CD4-positive, alpha-beta memory T cell (primary cell): ENCODE results near the gene FNDC3B. TPM values are rescaled to one million over a fixed set of nuclear protein-coding genes. Genes with fewer than 3 reads are reported as not detected.

ENCODE experiments used
- CTCF ChIA-PET: fragments of 350-600 bp; sonication (Branson Sonifier 250); formaldehyde crosslinking; loops from one replicate; lab custom pipeline; 2021; ENCODE audit warnings: inconsistent platforms; ENCODE audit not compliant: partially characterized antibody; lab: Charles Lee
- POLR2A ChIA-PET: fragments of 350-600 bp; sonication (Branson Sonifier 250); formaldehyde crosslinking; loops from one replicate; lab custom pipeline; 2021; ENCODE audit not compliant: partially characterized antibody; lab: Charles Lee
- DNase-seq, 5 donors: peaks; one replicate each; pipeline versions ENCODE4 v3.0.0 to v3.0.0-alpha.2; 2020 to 2022; ENCODE audit warnings: mixed read lengths in 1 of 5
- H3K27ac ChIP-seq: one replicate; pipeline ENCODE4 v1.7.0; 2013; ENCODE audit warnings: low read depth, low read length
- H3K27me3 ChIP-seq: 2 replicates; pipeline ENCODE4 v1.7.0; 2013; ENCODE audit warnings: mild to moderate bottlenecking, low read length, moderate library complexity; ENCODE audit not compliant: insufficient read depth
- H3K36me3 ChIP-seq: 2 replicates; pipeline ENCODE4 v1.7.0; 2013; ENCODE audit warnings: mild to moderate bottlenecking, low read length, moderate library complexity; ENCODE audit not compliant: insufficient read depth
- H3K4me1 ChIP-seq: 2 replicates; pipeline ENCODE4 v1.7.0; 2013; ENCODE audit warnings: mild to moderate bottlenecking, low read length, moderate library complexity; ENCODE audit not compliant: insufficient read depth
- H3K4me3 ChIP-seq, 2 donors: one replicate each; pipeline ENCODE4 v1.7.0; 2013; ENCODE audit warnings: low read length in 2 of 2, mild to moderate bottlenecking in 1 of 2
- H3K9me3 ChIP-seq, 2 donors: one replicate each; pipeline ENCODE4 v1.7.0; 2013; ENCODE audit warnings: low read length in 2 of 2, control low read depth in 1 of 2; ENCODE audit not compliant: control insufficient read depth in 1 of 2
- H3K27ac Mint-ChIP-seq, 7 donors: one replicate each; pipeline ENCODE4 v1.8.0; 2020 to 2021; ENCODE audit warnings: mixed read lengths in 7 of 7, mild to moderate bottlenecking in 6 of 7, inconsistent platforms in 3 of 7, moderate library complexity in 3 of 7
- H3K27me3 Mint-ChIP-seq, 2 donors: one replicate each; pipeline ENCODE4 v1.8.0; 2020 to 2021; ENCODE audit warnings: mixed read lengths in 2 of 2
- H3K36me3 Mint-ChIP-seq, 2 donors: one replicate each; pipeline ENCODE4 v1.8.0; 2020 to 2021; ENCODE audit warnings: mixed read lengths in 2 of 2, inconsistent platforms in 1 of 2, mild to moderate bottlenecking in 1 of 2
- H3K4me1 Mint-ChIP-seq, 4 donors: one replicate each; pipeline ENCODE4 v1.8.0; 2020 to 2021; ENCODE audit warnings: mixed read lengths in 4 of 4, mild to moderate bottlenecking in 1 of 4
- H3K4me3 Mint-ChIP-seq, 8 donors: one replicate each; pipeline ENCODE4 v1.8.0; 2020 to 2021; ENCODE audit warnings: mixed read lengths in 8 of 8, mild to moderate bottlenecking in 7 of 8, moderate library complexity in 6 of 8, inconsistent platforms in 3 of 8
- H3K9me3 Mint-ChIP-seq, 8 donors: one replicate each; pipeline ENCODE4 v1.8.0; 2020 to 2021; ENCODE audit warnings: mixed read lengths in 8 of 8, mild to moderate bottlenecking in 5 of 8, inconsistent platforms in 3 of 8, moderate library complexity in 1 of 8
- intact Hi-C: fragments of 100-400 bp; cut with micrococcal nuclease; formaldehyde crosslinking; loops from one replicate; pipeline ENCODE4 v1.15.1; 2023
- polyA plus RNA-seq, 2 donors: library from polyadenylated mRNA; unstranded; fragments of 300-500 nt; fragmentation: Illumina TruSeq; gene quantifications; one replicate each; pipeline ENCODE4 v1.2.3, GENCODE V29; 2021
- total RNA-seq, 2 experiments: library from RNA; stranded (reverse); gene quantifications; one replicate each; pipeline ENCODE4 v1.2.3, GENCODE V29; 2021

FNDC3B gene
- total and polyA plus RNA-seq, 4 experiments from 2014 or later = 10.9 to 18.2 (median 14.8) TPM

DNA sequence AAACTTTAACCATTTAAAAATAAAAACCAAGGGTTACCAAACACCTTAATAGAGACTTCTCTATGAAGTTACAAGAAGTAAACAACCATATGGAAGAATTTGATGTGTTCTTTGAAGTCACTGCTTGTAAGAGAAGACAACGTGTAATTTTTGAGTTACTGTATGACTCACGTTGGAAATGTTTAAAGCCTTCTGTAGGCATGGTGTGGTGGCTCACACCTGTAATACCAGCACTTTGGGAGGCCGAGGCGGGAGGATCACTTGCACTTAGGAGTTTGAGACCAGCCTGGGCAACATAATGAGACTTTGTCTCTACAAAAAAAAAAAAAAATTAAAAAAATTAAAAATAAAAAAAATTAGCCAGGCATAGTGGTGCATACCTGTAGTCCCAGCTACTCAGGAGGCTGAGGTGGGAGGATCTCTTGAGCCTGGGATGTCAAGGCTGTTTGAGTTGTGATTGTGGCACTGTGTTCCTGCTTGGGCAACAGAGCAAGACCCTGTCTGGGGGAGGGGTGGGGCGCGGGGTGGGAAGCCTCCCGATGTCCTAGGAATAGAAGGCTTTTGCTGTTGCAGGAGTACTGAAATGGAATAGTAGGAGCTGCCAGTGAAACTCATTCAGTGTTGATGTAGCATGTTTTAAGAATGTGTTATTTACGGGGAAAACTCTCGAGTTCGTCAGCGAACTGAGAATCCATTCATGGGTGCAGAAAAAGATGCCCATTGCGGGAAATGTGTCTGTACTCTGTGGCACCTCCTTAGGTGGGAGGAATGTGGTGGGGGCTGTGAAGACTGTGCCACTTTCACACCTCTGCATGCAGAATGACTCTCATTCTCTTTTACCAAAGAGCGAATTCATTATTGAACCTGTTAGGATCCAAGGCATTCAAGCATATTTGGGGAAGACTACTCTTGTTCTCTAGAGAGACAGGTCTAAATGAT lies 134.2 kb downstream of the FNDC3B start:
- Mint-ChIP-seq H3K4me3 (no peak overlapping the region), H3K4me1 (peaks cover 0 to 14% (median 8%) of the 10 kb centered on the region in 4 donors), H3K27ac (peak overlapping the region in 1 of 7 donors; percentile 29), H3K36me3 (peaks cover 3 to 22% of the 10 kb centered on the region in 2 donors), H3K27me3 (no peaks in the 10 kb centered on the region), H3K9me3 (peaks cover 0 to 4% (median 0%) of the 10 kb centered on the region in 8 donors)
- H3K27me3 ChIP-seq = no peaks in the 10 kb centered on the region
- ChIA-PET POLR2A (no interaction called here), CTCF (no interaction called here)
- no peak overlapping the region for H3K27ac ChIP-seq
- H3K9me3 ChIP-seq = no peaks in the 10 kb centered on the region
- H3K4me3 ChIP-seq = no peak overlapping the region
- intact Hi-C loops = no loop called here
- DNase-seq = no peak
- H3K36me3 ChIP-seq = no peaks in the 10 kb centered on the region
- H3K4me1 ChIP-seq = no peaks in the 10 kb centered on the region

DNA sequence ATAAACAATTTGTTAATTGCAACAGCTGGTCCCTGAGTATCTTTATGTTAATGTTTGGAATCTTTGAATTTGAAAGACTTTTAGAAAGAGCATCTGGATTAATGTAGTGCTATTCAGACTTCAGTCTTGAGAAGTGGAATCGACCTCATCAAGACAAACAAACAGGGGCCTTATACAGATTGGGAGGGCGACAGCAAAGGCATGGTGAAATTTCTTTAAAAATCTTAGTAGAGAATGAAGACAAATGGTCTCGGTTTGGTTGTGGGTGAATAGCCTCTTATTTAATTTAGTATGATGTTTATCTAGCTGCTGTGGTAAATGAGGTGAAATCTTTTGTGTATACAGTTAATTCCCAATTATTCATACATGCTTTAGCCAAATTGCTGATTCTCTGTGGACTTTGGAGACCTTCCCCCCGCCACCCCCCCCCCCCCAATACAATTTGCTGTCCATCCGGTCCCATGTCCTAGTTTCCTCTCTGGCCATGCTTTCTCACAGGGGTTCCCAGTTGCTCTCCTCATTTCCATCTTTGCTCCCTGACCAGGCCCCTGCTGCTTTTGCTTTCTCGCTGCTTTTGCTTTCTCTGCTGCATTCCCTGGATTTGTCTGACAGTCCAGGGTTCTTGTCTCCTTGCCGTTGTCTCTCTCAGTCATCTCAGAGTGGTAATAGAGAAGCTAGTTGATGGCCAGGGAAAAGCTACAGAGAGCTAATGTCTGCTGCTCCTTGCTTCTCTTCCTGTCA lies 135.3 kb downstream of the FNDC3B start:
- H3K4me1 ChIP-seq = no peaks in the 10 kb centered on the region
- H3K27ac ChIP-seq = no peak overlapping the region
- H3K27me3 ChIP-seq = no peaks in the 10 kb centered on the region
- no peaks in the 10 kb centered on the region for H3K36me3 ChIP-seq
- no peaks in the 10 kb centered on the region for H3K27me3 Mint-ChIP-seq
- no peak overlapping the region for H3K4me3 Mint-ChIP-seq
- H3K9me3 ChIP-seq = no peaks in the 10 kb centered on the region
- peak overlapping the region in 1 of 7 donors; percentile 63 for H3K27ac Mint-ChIP-seq
- H3K36me3 Mint-ChIP-seq = peaks cover 0 to 17% of the 10 kb centered on the region in 2 donors
- H3K4me3 ChIP-seq = no peak overlapping the region
- no peak for DNase-seq
- intact Hi-C loops = no loop called here
- CTCF ChIA-PET = no interaction called here
- POLR2A ChIA-PET = no interaction called here
- peaks cover 0 to 4% (median 0%) of the 10 kb centered on the region in 8 donors for H3K9me3 Mint-ChIP-seq
- peaks cover 0 to 14% (median 5%) of the 10 kb centered on the region in 4 donors for H3K4me1 Mint-ChIP-seq

- intact Hi-C loops = no loop called here
- Mint-ChIP-seq H3K27ac (no peak overlapping the region), H3K9me3 (peaks cover 0 to 4% (median 0%) of the 10 kb centered on the region in 8 donors), H3K27me3 (no peaks in the 10 kb centered on the region), H3K36me3 (peaks cover under 1 to 21% of the 10 kb centered on the region in 2 donors), H3K4me1 (peaks cover 4 to 20% (median 8%) of the 10 kb centered on the region in 4 donors), H3K4me3 (peak overlapping the region in 1 of 8 donors; percentile 8)
- ChIA-PET POLR2A (no interaction called here), CTCF (no interaction called here)
- Histone ChIP-seq H3K9me3 (no peaks in the 10 kb centered on the region), H3K27ac (no peak overlapping the region), H3K4me1 (no peaks in the 10 kb centered on the region), H3K36me3 (no peaks in the 10 kb centered on the region), H3K27me3 (no peaks in the 10 kb centered on the region), H3K4me3 (no peak overlapping the region)
- no peak for DNase-seq
Measured at GRCh38 chr3:172175254-172175599, 135.8 kb downstream of the FNDC3B start.

GRCh38 chr3:172176061-172176770 lies 136.8 kb downstream of the FNDC3B start:
- Mint-ChIP-seq H3K4me1 (peaks cover 6 to 26% (median 13%) of the 10 kb centered on the region in 4 donors), H3K27me3 (no peaks in the 10 kb centered on the region), H3K9me3 (peaks cover 0 to 5% (median 0%) of the 10 kb centered on the region in 8 donors), H3K27ac (peak overlapping the region in 1 of 7 donors; percentile 27), H3K36me3 (peaks cover 2 to 26% of the 10 kb centered on the region in 2 donors), H3K4me3 (no peak overlapping the region)
- H3K4me3 ChIP-seq = no peak overlapping the region
- ChIA-PET CTCF (no interaction called here), POLR2A (no interaction called here)
- intact Hi-C loops = no loop called here
- no peaks in the 10 kb centered on the region for H3K27me3 ChIP-seq
- H3K4me1 ChIP-seq = no peaks in the 10 kb centered on the region
- no peak overlapping the region for H3K27ac ChIP-seq
- no peaks in the 10 kb centered on the region for H3K36me3 ChIP-seq
- no peak for DNase-seq
- no peaks in the 10 kb centered on the region for H3K9me3 ChIP-seq

DNA sequence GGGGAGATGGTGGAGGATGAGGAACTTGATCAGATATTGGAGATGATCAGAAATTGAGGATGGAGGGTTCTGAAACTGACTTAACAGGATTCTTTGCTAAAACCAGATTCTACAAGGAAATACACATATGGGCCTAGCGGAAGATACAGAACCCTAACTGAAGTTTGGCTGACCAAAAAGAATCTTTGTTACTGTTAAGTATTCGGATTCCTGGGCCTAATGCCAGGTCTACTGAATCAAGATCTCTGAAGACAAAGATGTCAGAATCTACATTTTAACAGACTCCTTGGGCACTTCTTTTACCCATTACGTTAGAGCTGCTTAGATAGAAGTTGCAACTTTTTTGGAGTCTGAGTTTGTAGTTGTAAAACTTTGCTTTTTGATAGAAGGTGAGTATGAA lies 137.7 kb downstream of the FNDC3B start:
- no peak overlapping the region for H3K27ac Mint-ChIP-seq
- no peaks in the 10 kb centered on the region for H3K27me3 ChIP-seq
- intact Hi-C loops = no loop called here

GRCh38 chr3:172177803-172178316 lies 138.5 kb downstream of the FNDC3B start:
- Histone ChIP-seq H3K27ac (no peak overlapping the region), H3K36me3 (no peaks in the 10 kb centered on the region), H3K4me1 (peaks cover 3% of the 10 kb centered on the region), H3K9me3 (no peaks in the 10 kb centered on the region), H3K27me3 (no peaks in the 10 kb centered on the region), H3K4me3 (no peak overlapping the region)
- H3K27ac Mint-ChIP-seq = no peak overlapping the region
- H3K36me3 Mint-ChIP-seq = peaks cover 2 to 21% of the 10 kb centered on the region in 2 donors
- ChIA-PET CTCF (interaction anchor here (1.0 kb wide), 2 partner anchors 9 to 39 kb away, joined by 3 read pairs; no protein-coding TSS in a partner anchor), POLR2A (no interaction called here)
- no peak for DNase-seq
- H3K4me3 Mint-ChIP-seq = no peak overlapping the region
- intact Hi-C loops = no loop called here
- no peaks in the 10 kb centered on the region for H3K27me3 Mint-ChIP-seq
- peaks cover 13 to 37% (median 19%) of the 10 kb centered on the region in 4 donors for H3K4me1 Mint-ChIP-seq
- peaks cover 0 to 5% (median 0%) of the 10 kb centered on the region in 8 donors for H3K9me3 Mint-ChIP-seq

More for the DNA sequence above, 137.7 kb downstream of the FNDC3B start:
- no peak overlapping the region for H3K4me3 Mint-ChIP-seq
- H3K4me3 ChIP-seq = no peak overlapping the region
- H3K27me3 Mint-ChIP-seq = no peaks in the 10 kb centered on the region
- CTCF ChIA-PET = interaction anchor here (0.6 kb wide), 1 partner anchor 10 kb away, joined by 3 read pairs; no protein-coding TSS in a partner anchor
- H3K9me3 Mint-ChIP-seq = peaks cover 0 to 5% (median 0%) of the 10 kb centered on the region in 8 donors
- H3K4me1 Mint-ChIP-seq = peaks cover 9 to 30% (median 14%) of the 10 kb centered on the region in 4 donors
- POLR2A ChIA-PET = no interaction called here
- H3K4me1 ChIP-seq = peaks cover 3% of the 10 kb centered on the region
- peaks cover 2 to 21% of the 10 kb centered on the region in 2 donors for H3K36me3 Mint-ChIP-seq
- H3K9me3 ChIP-seq = no peaks in the 10 kb centered on the region
- no peaks in the 10 kb centered on the region for H3K36me3 ChIP-seq
- no peak overlapping the region for H3K27ac ChIP-seq
- no peak for DNase-seq
